Stimulated activated CD4-positive, alpha-beta T cell treated with anti-CD3 and anti-CD28 coated beads, Interleukin-4, amount 100 ng/mL, for 48 hours (primary cell): ENCODE results near the gene NAA80.
"Not testable (repeated sequence)": the region's sequence is repeated elsewhere in the genome, so short reads cannot be mapped to it uniquely, and the experiment has no call there.

Experiments
- DNase-seq, 2 donors: peaks; one replicate each; pipeline ENCODE4 v3.0.0-alpha.2; 2020; ENCODE audit warnings: low read depth in 2 of 2

The NAA80 gene

DNA sequence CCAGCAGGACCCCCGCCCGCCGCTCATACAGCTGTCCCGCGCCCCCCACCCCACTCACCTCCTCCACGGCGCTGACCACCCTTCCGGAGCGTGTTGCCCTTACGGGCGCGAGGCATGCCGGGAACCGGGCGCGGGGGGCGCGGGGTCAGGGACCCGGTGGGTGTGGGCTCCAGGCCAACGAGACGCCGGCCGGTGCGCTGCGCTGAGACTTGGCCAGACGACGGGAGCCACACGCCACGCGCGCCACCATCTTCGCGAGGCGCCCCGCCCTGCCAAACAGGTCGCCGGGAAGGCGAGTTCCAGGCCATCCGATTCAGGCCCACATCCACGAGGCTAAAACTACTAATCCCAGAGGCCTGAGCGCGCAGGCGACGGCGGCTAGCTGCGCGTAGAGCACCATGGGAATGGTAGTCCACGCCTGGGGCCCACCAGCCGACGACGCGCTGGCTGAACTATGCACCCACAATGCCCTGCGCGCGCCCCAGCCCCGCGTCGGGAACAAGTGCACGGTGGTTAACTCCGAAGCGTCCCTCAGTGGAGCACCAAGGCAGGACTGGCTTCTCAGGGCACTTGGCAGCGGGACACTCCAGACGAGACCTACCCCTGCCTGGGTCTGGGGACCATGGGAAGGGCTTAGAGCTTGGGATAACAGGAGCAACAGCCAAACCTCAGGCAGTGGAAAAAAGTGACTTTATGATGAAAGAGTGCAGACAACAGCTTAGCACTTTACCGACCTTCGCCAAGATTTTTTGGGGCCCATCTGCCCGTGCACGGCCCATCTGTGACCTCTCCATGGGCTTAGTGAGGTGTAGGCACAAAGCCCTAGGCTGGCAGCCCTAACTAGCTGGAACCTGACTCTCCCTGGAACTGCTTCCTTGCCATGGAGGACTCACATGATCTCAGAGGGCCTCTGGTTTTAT is 6.8 kb downstream of the NAA80 start, which contains the start of gene IFRD2:
IFRD2 (minus strand) TSS at position 271 of the 920 bp plus-strand sequence; CDS start at position 116, 155 bp downstream.
- peak; percentile 90 to 95 for DNase-seq

DNA sequence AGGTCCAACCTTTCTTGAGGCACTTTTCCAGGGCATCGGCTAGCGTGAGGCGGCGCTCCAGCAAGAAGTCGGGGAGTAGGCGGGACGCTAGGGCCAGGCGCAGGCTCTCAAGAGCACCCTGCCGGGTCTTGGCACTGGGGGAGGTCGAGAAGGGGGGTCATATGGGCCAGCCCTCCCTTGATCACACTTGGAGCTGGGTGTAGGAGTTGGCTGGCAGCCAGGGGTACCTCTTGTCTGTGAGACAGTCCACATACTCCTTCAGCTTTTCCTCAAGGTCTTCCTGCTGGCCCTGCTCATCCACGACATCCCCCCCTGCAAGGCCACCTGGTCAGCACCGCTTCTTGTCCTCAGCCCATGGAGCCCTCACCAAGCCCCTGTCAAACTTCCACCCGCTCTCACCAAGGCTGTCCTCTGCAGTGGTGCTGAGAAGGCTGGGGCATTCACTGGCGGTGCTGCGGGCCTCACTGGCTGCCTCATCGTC is 9.0 kb downstream of the NAA80 start:
- DNase-seq: no peak

DNA sequence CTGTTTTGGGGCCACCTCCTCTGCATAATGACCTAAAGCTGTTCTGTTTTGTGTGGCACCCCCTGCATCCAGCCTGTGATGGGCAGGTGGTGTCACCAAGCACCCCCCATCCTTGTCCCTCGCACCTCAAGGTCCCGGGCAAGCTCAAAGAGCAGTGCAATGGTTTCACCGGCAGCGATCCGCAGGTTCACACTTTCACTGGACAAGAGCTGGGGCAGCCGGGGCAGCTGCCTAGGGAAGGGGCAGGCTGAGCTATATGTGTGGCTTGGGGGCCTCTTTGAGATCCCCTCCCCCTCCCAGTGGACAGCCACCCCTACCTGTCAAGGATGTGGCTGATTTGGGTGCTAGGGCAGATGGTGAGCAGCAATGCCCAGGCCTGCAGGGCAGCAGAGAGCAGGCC is 10.1 kb downstream of the NAA80 start:
- no peak for DNase-seq

DNA sequence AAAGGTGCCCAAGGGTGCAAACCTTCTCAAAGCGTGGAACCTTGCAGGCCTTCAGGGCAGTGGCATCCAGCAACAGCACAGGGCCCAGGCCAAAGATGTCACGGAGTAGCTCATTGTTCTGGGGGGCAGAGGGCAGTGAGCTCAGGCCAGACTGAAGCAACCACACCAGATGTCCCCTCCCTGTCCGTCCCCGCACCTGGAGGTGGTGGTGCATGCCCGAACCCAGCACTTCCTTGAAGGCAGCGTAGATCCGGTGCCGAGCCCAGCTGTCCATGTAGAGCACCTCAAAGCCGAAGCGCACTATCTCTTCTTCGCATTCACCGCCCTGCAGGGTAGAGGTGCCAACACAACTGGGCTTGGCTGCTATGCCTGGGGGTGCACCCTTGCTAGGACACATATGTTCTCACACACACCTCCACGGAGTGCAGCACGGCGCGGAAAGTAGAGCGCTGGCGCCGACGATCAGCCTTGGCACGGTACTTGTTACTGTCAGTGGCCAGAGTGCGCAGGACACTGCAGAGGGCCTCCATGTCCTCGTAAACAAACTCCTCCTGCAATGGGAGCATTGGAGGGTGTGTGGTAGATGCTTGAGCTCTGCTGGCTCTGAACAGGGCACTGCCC is 10.7 kb downstream of the NAA80 start:
- DNase-seq: no peak

DNA sequence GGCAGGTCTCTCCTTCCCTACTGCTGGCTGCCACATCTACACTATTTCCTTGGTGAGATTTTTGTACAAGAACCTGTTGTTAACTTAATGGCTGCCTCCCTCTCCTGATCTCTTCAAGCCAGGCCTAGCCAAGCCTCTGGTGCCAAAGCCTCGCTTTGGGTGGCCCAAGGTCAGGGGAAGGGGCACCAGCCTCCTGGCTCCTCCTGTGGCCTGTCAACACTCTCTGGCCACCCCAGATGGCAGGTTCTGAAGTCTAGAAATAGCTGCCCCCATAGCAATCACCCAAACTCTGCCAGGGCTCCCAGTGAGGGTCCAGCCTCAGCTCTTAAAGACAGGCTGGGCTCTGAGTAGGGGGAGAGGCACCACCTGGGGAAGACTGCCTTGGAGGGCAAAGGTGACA is 11.9 kb downstream of the NAA80 start:
- no peak for DNase-seq

DNA sequence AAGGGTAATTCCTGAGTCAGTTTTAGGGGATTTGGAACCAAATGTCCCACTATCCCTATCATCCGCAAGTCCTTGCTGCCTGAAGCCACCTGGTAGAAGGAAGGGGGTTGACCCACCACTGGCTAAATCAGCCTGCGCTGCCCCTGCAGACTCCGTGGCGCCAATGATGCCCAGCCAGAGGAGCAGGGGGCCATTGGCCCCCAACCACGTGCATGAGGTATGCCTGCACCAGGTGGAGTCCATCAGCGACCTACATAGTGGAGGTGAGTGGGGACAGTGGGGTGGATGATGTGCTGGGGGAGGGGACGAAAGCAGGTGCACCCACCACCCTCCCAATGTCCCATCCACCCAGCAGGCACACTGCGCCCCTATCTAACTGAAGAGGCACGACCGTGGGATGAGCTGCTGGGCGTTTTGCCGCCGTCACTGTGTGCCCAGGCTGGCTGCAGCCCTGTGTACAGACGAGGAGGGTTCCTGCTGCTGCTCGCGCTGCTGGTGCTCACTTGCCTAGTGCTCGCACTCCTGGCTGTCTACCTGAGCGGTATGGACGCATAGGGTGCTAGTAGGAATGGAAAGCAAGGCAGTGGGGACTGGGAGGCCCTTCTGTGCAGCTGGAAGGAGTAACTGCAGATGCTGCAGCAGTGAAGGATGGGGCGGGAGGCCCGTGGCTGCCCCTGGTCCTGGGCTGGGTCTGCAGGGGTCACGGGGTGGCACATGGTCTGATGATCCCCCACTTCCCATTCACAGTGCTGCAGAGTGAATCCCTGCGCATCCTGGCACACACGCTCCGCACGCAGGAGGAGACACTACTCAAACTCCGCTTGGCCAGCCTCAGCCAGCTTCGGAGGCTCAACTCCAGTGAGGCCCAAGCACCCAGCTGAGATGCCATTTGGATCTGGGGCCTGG is 12.6 kb downstream of the NAA80 start:
- DNase-seq: no peak

DNA sequence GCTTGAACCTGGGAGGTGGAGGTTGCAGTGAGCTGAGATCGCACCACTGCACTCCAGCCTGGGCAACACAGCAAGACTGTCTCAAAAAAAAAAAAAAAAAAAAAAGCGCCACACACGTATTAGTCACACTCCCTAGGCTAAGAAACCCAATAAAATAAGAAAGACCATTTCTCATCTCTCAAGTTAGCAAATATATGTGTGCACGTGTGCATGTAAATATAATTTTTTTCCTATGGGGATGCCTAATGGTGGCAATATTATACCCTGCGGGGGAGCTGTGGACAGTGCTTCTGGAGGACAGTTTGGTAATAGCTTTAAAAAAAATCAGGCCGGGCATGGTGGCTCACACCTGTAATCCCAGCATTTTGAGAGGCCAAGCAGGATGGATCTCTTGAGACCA is 15.1 kb downstream of the NAA80 start:
- DNase-seq: not testable (repeated sequence)

DNA sequence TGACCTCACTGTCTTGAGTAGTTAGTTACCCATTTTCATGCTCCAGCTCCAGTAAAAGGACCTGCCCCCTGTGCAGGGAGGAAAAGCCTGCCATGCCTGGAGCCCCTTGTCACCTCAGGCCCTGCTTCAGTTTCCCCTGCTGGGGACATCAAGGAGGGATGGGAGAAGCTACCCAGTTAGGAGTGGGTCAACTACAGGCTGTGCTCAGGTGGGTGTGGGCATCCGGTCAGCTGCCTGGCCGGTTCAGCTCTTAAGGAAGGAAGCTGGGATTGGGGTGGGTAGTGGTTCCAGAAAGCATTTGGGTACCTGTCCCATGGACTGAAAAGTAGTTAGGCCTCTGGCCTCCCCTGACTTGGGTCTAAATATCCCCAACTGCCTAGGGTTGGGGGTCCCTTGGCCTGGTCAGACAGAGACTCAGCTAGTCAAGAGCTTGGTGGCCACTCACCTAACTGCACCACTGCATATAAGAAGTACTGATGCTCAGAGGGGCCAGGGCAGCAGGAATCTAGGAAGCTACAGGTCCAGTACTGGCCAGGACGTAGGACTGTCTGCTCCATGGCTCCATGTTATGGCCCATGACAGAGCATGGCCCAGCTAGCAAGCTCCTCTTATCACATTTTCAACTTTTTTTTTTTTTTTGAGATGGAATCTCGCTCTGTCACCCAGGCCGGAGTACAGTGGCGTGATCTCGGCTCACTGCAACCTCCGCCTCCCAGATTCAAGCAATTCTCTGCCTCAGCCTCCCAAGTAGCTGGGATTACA is 19.8 kb downstream of the NAA80 start:
- DNase-seq: no peak

DNA sequence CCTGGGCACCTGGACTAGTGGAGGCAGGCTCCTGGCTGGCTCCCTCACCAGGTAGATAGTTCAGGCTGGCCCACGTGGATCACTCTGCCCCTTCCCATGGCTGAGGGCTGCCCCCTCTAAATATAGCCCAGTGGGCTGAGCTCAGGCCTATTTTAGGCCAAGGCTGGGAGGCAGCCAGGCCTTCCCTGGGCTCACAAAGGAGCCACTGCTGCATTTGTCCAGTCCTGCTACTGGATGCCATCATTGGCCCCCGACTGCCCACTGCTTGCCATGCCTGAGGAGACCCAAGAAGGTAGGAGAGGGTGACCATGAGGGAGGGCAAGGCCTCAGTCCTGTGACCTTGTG is 20.4 kb downstream of the NAA80 start, which contains the start of gene LSMEM2:
LSMEM2 (plus strand) TSS at position 208 of the 345 bp plus-strand sequence; CDS start at position 235, 27 bp downstream.
- DNase-seq: no peak

DNA sequence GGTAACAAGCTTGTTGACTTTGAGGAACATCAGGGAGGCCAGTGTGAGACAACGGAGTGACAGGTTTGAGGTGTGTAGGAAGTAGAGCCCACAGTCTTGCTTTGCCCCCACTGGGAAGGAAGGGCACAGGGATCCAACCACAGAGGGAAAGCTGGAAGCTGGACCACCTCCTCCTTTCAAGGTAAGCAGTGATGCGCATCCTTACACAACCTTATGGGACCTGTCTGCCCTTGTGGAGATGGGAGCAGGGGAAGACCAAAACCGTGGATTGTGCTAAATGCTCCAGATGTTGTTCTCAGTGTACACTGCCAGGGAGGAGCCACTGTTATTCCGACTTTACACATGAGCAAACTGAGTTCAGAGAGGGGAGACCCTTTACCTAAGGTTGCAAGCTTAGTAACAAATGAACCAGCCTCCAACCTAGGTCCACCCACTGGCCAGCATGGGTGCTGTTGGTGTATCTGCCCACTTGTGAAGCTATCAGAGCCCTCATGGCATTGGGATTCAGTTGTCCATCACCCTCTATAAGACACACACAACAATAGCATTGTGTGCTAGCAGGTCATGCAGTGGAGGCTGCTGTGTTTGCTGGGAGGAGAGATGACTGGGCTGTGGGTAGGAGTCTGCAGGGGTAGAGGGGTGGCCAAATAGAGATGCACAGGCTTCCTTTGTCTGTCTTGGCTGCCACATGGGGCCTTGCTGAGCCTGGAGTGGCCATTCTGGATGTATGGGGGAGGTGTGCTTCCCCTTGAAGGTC is 20.9 kb downstream of the NAA80 start:
- no peak for DNase-seq

DNA sequence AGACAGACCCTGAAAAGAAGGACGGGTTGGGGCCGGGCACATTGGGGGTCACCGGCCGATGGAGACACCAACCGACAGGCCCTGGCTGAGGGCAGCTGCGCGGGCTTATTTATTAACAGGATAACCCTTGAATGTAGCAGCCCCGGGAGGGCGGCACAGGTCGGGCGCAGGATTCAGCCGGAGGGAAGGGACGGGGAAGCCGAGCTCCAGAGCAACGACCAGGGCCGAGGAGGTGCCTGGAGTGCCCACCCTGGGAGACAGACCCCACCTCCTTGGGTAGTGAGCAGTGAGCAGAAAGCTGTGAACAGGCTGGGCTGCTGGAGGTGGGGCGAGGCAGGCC is 22.5 kb downstream of the NAA80 start:
- no peak for DNase-seq

DNA sequence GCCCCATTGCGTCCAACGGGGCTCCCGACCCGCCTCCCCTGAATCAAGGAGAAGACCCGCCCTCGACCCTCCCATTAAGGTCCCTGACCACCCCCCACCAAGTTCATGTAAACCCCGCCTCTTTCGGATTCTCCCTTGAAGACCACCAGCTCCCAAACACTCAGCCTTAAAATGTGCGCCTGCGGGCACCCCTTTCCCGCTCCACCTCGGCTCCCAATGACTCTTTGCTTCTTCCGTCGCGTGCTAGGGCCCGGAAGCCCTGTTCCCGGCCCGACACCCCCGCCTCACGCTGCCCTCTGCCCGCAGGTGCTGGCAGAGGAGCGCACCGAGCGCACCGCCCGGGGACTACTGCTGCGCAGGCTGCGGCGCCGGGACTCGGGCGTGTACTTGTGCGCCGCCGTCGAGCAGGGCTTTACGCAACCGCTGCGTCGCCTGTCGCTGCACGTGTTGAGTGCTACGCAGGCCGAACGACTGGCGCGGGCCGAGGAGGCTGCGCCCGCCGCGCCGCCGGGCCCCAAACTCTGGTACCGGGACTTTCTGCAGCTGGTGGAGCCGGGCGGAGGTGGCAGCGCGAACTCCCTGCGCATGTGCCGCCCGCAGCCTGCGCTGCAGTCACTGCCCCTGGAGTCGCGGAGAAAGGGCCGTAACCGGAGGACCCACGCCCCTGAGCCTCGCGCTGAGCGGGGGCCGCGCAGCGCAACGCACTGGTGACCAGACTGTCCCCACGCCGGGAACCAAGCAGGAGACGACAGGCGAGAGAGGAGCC is 23.0 kb downstream of the NAA80 start:
- DNase-seq: no peak

DNA sequence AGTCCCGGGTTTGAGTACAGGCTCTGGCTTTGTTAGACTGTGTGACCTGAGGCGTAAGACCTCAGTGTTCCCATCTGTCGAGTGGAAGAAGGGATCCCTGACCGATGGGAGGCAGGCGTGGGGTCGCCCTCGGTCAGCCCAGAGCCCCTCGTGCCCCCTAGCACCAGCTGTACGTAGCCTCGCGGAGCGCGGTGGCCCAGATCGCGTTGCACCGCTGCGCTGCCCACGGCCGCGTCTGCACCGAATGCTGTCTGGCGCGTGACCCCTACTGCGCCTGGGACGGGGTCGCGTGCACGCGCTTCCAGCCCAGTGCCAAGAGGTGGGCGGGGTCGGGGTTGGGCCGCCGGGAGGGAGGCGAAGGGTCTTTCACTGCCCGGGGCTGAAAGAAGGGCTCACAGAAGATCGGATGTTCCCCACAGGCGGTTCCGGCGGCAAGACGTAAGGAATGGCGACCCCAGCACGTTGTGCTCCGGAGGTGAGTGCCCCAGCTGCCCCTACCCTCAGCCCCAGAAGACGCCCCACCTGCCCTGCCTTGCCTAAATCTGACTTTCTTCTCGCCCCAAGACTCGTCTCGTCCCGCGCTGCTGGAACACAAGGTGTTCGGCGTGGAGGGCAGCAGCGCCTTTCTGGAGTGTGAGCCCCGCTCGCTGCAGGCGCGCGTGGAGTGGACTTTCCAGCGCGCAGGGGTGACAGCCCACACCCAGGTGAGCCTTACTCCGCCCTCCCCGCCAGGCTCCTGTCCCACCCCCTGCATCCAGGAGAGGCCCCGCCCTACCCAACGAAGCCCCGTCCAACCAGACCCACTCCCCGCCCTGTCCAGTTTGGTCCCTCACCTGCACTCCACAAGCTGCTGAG is 23.8 kb downstream of the NAA80 start:
- DNase-seq: no peak

DNA sequence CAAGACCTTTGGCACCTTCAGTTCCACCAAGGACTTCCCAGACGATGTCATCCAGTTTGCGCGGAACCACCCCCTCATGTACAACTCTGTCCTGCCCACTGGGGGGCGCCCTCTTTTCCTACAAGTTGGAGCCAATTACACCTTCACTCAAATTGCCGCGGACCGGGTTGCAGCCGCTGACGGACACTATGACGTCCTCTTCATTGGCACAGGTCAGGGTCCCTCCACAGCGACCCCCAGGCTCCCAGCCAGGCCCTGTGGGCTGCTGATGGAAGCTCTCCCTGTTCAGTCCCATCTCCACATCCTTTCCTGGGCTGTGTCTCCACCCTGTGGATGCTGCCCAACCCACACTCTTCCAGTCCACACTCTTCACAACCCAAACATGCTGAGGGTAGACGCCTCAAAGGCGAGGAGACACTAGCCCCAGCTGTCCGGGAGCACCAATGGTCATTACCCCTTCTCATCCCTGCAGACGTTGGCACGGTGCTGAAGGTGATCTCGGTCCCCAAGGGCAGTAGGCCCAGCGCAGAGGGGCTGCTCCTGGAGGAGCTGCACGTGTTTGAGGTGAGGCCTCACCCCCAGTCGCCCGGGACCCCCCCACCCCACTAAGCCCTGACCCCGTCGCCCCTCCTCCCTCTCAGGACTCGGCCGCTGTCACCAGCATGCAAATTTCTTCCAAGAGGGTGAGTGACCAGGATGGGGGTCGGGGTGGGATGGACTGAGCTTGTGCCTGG is 24.7 kb downstream of the NAA80 start:
- peak; percentile 76 to 82 for DNase-seq

DNA sequence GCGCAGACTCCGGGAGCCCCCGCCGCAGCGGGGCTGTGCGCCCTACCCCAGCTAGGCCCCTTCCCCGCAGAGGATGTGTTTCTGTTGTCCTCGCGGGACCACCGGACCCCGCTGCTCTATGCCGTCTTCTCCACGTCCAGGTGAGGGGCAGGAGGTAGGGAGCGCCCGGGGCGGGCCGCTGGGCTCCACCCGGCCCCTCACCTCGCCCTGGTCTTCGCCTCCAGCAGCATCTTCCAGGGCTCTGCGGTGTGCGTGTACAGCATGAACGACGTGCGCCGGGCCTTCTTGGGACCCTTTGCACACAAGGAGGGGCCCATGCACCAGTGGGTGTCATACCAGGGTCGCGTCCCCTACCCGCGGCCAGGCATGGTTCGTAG is 25.5 kb downstream of the NAA80 start:
- no peak for DNase-seq

DNA sequence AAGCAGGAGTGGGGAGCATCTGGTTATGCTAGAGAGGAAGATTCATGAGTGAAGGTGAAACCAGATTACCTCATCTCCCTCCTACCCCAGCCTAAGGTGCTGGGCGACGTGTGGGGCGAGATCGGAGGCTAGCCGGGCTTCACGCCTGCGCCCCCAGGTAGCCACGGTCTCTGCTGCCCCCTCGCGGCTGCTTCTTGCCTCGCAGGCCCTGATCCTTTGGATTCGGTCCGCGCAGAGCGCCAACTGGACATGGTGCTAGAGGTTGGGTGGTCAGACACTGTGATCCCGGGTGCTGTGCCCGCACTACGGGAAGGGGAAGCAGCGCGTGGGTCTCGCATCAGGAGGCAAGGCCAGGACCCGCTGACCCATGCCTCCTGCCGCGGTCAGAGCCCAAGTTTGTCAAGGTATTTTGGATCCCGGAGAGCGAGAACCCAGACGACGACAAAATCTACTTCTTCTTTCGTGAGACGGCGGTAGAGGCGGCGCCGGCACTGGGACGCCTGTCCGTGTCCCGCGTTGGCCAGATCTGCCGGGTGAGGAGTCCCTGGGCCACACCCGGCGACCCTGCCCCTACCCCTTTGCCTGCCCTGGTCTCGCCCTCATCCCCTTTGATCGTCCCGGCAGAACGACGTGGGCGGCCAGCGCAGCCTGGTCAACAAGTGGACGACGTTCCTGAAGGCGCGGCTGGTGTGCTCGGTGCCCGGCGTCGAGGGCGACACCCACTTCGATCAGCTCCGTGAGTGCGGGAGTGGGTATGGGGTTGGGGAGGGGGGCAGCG is 26.1 kb downstream of the NAA80 start:
- DNase-seq: peak; percentile 87 to 96

DNA sequence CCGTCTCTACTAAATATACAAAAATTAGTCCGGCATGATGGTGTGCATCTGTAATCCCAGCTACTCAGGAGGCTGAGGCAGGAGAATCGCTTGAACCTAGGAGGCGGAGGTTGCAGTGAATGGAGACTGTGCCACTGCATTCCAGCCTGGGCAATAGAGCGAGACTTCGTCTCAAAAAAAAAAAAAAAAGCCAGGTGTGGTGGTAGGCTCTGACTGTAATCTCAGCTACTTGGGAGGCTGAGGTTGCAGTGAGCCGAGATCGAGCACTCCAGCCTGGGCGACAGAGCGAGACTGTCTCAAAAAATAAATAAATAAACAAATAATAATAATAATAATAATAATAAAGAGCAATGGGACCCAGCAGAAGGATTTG is 26.7 kb downstream of the NAA80 start:
- DNase-seq: not testable (repeated sequence)
